ENCODE measurements around the gene DISC1. TPM values are rescaled to one million over a fixed set of nuclear protein-coding genes. Genes with fewer than 3 reads are reported as not detected.

Gene DISC1
- total RNA-seq, 4 donors from 2014 or later = 9.6 to 27.9 (median 13.0) TPM

DNA sequence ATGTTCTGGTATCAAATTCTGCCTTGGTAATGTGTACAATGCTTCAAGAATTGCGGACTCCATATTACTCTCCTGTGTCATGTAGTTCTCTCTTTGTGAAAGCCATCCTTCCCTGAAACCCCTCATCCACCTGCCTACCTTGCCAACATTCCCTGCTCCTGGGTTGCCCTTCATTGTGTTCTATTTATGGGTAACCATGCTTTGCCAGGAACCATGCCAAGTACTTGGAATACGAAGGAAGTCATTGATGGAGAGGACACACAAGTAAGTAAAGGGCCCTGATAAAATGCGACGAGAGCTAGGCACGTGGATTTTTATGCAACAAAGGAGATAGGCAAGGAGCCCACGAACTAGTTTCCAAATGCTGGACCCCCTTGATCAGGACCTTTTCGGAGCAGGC lies 300.8 kb downstream of the DISC1 start:
- ATAC-seq (ENCODE audit: low FRiP score) (no peak), DNase-seq (ENCODE audit: low spot score) (no peak)
- TF ChIP-seq, protein P1, sequence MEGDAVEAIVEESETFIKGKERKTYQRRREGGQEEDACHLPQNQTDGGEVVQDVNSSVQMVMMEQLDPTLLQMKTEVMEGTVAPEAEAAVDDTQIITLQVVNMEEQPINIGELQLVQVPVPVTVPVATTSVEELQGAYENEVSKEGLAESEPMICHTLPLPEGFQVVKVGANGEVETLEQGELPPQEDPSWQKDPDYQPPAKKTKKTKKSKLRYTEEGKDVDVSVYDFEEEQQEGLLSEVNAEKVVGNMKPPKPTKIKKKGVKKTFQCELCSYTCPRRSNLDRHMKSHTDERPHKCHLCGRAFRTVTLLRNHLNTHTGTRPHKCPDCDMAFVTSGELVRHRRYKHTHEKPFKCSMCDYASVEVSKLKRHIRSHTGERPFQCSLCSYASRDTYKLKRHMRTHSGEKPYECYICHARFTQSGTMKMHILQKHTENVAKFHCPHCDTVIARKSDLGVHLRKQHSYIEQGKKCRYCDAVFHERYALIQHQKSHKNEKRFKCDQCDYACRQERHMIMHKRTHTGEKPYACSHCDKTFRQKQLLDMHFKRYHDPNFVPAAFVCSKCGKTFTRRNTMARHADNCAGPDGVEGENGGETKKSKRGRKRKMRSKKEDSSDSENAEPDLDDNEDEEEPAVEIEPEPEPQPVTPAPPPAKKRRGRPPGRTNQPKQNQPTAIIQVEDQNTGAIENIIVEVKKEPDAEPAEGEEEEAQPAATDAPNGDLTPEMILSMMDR (IDR thresholded peaks at IDR 0.05) = no peak

DNA sequence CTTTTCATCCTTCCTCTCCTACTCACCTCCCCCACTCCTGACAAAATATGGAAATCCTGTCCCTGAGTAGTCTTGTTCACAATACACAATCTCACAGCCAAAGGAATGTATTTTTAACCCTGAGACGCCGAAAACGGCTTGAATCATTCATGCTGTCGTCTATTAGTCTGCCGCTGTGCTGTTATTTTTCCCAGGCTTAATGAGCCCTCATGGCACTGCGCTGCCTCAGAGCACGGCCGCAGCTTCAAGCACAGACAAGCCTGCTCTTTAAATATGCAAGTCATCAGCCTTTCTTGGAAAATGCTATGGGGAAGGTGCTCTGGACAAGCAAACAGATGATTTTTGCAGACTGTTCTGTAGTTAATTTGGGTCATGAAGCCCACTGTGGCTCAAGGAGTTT lies 302.7 kb downstream of the DISC1 start:
- TF ChIP-seq, protein P1 (IDR thresholded peaks at IDR 0.05) = no peak
- DNase-seq (ENCODE audit: low spot score) (no peak), ATAC-seq (ENCODE audit: low FRiP score) (no peak)

DNA sequence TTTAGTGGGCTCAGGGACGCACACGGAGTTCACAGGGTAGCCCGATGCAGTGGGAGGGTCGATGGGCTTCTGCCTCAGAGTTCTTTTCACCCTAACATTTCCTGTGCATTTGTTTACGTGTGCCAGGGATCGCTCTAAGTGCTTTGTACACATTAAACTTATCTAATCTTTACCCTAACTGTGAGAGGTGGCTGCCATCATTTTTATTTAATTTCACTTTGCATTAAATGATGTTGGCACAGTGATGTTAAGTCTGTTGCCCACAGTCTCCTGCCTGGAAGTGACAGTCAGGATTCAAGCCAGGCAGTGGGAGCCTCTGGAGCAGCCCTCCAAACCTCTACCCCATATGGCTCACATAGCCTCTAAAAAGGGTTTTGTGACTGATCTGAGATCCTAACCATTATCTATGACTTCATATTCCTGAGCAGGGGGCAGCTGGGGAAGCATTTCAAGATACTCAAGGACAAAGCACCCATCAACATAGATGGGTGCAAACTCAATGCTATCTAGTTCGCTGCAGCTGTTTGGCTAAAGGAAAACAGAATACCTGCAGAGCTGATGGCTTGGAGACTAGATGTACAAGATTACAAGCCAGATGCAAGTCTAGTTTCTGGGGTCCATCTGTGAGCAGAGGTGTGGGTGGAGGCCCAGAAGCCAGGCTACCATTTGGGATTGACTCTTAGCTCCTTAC lies 303.8 kb downstream of the DISC1 start:
- ATAC-seq (ENCODE audit: low FRiP score) = no peak
- TF ChIP-seq, protein P1 (IDR thresholded peaks at IDR 0.05) = no peak
- DNase-seq (ENCODE audit: low spot score) = no peak

DNA sequence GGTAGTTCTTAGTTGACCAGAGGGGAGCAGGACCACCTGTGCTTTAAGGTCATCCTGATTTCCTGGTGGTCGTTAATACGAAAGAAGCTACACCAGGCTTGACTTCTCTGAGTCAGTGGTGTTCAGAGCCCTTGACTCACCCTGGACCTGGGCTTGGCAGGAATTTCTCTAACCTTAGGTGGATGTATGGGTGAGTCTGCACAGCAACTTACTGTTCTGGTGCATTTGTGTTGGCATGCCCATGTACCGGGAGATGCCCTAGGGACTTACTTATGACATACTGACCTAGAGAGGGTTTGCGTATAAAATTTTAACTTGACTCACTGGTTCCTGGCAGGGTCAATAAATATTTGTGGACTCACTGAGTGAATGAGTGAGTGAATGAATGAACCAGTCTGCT lies 304.6 kb downstream of the DISC1 start:
- no peak for DNase-seq (ENCODE audit: low spot score)
- TF ChIP-seq, protein P1 (IDR thresholded peaks at IDR 0.05) = no peak
- no peak for ATAC-seq (ENCODE audit: low FRiP score)

DNA sequence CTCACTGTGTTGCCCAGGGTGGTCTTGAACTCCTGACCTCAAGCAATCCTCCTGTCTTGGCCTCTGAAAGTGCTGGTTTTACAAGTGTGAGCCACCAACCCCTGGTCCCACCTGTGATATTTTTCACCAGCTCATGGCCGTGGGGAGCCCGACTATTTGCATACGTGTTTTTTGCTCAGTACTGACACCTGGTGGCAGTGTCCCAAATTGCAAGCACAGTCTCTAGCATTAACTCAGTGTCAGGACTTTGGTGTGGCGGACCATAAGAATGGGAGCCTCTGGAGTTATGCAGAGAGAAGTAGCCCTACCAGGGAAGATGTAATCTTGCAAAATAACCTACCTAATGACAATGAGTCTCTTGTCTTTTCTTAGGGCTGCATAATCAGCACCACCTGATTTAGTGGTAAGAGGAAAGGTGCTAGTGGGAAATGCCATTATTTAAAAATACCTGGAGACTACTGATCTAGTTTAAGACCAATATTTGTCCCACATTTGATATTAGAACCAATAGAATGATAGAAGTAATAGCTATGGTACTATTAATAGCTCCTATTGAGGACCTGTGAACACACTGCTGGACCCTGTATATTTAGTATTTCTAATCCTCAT lies 305.4 kb downstream of the DISC1 start:
- TF ChIP-seq, protein P1 (IDR thresholded peaks at IDR 0.05) = no peak
- ATAC-seq (ENCODE audit: low FRiP score) (no peak), DNase-seq (ENCODE audit: low spot score) (no peak)

DNA sequence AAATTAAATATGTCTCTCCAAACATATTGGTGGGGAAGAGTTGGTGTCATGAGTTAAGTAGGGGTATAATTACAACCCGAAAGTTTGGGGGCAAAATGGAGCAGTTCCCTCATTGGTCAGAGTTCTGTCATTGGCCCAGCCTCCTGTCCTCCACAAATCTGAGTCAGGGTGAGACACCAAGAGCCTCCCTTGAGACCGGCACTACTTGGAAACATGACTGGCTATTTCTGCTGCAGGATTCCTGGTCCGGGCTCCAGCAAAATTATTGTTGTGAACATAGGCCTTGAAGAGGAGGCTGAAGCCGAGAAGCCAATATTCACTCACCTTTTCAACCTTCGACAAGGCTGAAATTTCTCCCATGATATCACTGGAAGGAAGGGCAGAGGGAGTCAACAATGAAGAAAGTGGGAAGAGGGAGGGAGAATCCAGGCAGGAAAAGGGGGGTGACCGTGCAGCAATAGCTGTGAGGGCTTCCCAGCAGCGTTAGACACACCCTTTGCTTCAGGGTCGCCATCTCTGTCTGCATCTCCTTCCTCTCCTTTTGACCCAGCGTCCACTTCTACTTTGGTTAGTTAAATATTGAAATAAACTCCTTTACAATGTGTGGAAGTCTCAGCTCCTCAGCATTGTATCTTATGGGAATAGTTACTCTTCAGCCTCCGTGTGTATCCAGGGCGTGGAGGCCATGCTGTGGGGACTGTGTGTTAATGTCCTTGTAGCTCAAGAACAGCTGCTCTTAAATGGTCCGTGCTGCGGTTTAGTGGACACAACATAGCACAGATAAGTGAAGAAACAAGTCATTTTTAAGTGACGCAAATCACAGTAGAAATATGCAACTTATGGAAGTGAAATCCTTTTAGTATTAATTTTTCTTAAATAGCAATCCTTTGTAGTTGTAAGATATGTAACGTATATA lies 307.4 kb downstream of the DISC1 start:
- ATAC-seq (ENCODE audit: low FRiP score) (no peak), DNase-seq (ENCODE audit: low spot score) (no peak)
- TF ChIP-seq, protein P1 (IDR thresholded peaks at IDR 0.05) = no peak

Data from omental fat pad (tissue), 4 donors.